GM21723 (cell line): ENCODE measurements around the gene LILRB5.
"Not testable (repeated sequence)": the region's sequence is repeated elsewhere in the genome, so short reads cannot be mapped to it uniquely, and the experiment has no call there.

ENCODE experiments used
- ATAC-seq: cut with Tn5 transposase; IDR thresholded peaks from one replicate; pipeline ENCODE4 v1.9.1; 2021; ENCODE audit warnings: mild to moderate bottlenecking, moderate library complexity; ENCODE audit not compliant: unreplicated experiment

Gene LILRB5

DNA sequence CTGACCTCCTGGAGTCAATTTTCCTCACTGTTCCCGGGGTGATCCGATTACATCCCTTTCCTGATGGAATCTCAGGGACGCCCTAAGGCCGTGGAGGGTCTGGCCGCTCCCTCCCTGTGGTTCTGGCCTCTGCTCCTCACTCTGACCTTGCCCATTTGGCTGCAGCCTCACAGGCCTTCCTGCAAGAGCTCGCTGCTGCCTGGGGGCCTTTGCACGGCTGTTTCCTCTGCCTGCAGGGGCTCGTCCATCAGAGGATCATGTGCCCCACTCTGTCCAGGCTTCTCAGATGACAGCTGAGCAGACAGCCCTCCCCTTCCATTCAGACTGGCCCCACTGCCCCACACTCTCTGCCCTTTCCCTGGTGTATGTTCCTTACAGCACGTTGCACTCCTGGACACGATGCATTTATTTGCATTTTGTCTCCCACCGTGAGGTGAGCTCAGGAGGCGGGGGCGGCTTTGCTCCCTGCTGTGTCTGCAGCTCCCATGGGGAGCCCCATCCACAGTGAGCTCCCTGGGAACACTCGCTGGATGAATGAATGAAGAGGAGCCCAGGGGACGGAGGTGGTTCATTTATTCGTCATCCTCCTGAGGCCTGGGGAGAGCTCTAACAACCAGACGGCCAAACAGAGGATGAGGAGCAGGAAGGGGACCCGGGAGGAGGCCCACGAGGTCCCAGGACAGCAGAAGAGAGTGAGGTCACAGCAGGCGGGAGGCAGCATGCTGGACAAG, 39.4 kb downstream of the LILRB5 start:
- ATAC-seq, result not testable (repeated sequence)

DNA sequence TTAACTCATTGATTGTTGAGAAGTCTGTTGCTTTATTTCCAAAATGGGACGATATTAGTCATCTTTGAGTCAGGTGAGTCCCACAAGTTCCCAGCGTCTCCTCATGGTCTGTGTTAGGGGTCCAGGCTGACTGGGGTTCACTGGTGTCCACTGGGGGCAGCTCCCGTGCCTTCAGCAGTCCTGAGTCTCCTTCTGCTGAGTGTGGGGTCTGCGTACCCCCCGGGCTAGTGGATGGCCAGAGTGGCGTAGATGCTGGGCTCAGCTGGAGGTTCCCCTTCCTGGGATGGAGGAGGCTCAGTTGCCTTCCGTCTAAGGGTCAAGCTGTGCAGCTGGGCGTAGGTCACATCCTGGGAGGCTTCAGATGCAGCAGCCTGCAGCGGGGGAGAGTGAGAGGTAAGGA, 40.2 kb downstream of the LILRB5 start:
- ATAC-seq, result no peak

DNA sequence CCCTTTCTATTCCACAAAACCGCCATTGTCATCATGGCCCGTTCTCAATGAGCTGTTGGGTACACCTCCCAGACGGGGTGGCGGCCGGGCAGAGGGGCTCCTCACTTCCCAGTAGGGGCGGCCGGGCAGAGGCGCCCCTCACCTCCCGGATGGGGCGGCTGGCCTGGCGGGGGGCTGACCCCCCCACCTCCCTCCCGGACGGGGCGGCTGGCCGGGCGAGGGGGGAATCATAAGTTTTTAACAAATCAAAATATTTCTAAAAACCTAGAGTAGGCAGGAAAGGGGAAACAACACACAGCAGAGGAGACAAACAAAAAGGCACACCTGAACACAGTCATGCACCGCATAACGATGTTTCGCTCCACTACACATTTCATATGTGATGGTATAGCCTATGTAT, 42.3 kb downstream of the LILRB5 start:
- ATAC-seq, result not testable (repeated sequence)

DNA sequence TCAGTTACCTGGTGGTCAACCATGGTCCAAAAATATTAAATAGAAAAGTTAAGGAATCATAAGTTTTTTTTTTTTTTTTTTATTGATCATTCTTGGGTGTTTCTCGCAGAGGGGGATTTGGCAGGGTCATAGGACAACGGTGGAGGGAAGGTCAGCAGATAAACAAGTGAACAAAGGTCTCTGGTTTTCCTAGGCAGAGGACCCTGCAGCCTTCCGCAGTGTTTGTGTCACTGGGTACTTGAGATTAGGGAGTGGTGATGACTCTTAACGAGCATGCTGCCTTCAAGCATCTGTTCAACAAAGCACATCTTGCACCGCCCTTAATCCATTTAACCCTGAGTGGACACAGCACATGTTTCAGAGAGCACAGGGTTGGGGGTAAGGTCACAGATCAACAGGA, 42.9 kb downstream of the LILRB5 start:
- ATAC-seq, result not testable (repeated sequence)

DNA sequence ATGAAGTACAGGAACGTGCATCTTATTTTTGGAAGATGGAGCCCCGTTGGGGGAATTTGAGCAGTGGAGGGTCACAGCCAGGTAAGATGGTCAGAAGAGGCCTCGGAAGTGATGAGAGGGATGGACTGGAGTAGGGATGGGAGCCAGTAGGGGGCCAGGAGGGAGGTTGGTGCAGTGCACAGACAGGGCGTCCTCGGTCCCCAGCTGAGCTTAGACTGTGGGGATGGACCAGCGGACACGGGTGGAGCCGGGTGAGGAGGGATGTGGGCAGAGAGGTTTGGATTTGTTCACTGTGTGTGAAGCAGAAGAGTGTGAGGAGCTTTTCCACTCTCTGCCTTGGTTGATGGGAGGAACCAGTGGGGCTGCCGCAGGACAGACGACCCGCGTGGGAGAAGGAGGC, 45.8 kb downstream of the LILRB5 start:
- no peak for ATAC-seq

DNA sequence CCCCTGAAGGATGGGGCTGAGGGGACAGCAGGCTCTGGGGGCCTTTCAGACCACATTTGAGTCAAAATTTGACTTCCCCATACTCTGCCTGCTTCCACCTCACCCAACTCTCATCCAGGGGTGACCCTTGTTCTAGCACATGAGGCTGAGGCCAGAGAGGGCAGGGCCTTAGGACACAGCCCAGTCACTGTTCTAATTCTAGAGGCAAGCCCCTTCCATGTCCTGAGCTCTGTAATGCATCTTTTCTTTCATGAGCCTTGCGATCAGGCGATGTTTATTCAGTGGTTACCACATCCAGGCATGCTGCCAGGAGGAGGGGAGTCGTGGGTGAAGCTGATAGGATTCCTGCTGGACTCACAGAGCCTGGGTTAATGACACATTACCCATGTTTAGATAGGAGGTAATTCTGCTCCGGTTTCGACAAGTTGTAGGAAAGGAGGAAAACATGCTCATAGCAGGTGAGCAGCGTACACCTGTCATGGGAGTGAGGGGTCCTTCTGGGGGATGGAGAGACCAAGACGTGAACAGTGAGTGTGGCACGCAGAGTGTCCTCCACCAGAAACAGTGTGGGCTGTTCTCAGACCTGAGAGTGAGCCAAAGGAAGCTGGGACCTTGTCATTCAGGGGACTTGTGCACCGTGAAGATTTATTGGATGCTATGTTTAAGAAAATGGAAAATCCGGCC, 47.1 kb downstream of the LILRB5 start:
- no peak for ATAC-seq

DNA sequence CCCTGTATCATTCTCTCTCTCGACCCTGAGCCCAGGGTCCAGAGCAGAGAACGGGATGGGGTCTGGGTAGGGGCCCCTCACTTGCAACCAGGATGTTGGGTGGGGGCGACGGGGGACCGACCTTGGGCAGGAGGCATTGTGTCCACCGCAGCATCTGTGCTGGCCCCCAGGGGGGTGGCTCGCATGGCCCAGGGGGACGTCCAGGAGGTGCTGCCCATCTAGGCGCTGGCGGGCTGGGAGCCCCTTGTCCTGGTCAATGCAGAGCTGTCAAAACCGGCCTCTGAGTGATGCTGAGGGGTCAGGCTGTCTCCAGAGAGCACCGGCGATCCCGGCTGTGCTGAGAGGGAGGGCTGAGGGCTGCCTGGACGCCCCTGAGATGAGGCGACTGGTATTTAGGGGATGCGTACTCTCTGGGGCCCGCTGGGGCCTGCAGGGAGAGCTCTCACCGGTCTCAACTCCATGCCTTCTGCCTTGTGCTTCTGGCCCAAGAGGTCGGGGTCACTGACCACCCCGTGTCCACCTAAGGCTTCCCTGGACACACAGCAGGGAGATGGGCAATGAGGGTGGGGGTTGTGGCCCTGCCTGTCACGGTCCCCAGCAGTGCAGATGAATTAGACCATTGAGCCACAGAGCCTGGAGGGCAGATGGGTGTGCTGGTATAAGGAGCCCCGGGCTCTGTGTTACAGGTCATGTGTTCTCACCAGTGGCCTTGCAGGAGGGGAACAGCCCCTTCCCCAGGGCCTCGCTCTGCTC, 47.8 kb downstream of the LILRB5 start:
- no peak for ATAC-seq

DNA sequence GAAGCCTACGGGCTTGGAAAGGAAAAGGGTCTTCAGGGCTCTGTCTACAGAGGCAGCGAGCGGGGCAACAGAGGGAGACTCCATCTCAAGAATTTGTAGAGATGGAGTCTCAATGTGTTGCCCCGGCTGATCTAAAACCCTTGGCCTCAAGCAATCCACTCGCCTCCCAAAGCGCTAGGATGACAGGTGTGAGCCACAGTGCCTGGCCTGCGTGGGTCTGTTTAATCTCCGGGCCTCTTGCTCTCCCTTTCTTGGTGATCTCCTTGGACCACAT, 48.4 kb downstream of the LILRB5 start:
- ATAC-seq, result no peak

DNA sequence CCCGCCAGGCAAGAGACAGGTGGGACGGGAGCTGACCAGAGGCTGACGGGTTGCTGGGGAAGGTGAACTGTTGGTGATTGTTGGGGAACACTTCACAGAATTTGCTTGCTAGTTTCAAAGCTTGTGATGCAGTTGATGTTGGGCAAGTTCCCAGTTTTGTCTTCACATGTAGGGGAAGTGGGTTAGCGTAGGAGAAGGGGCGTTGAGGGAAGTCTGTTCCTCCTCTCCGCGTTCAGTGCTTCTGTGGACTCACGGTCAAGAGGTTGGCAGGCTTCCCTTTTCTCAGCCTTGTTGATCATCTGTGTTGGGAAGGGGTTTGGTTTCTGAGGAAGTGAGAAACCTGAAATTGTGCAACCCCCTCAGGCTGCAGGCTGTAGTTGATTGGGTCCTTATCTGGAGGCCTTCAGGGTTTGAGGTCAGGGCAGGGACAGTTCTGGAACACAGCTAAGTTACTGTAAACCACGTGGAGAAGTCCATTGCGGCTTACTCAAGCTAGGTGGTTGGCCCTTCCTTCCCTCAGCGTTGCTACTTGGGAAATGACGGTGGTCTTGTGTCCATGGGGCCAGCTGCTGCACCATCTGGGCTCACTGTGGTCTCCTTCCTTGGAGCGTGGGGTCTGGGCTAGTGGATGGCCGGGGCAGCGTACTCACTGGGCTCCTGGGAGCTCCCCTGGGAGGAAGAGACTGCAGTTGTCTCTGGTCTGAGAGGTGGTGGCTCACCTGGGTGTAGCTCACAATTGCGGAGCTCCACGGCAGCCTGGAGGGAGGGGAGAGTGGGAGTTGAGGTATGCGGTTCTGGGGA, 48.9 kb downstream of the LILRB5 start:
- ATAC-seq, result no peak

DNA sequence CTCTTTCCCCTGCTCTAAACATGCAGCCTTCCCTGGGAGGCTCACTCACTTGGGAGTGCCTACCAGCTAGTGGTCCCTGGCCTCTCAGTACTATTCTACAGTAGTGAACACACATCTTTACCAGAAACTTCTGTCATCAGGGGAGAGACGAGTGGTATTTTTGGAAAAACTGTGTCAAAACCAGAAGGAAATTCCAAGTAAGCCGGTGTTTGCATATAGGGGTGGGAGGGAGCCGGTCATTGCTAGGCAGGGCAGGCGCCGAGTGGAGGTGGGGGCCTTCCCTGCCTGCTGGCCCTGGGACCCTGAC, 49.4 kb downstream of the LILRB5 start:
- ATAC-seq, result no peak

DNA sequence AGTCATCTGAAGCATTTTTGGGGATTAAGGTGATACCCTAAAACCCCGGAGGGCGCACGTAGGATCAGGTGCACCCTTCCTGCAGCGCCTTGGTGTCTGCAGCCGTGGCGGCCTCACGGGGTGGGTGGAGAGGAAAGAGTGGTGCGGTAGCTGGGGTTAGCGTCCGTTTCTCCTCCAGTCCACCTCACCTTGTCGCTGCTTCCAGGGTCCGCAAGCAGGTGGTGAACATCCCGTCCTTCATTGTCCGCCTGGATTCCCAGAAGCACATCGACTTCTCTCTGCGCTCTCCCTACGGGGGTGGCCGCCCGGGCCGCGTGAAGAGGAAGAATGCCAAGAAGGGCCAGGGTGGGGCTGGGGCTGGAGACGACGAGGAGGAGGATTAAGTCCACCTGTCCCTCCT, 49.9 kb downstream of the LILRB5 start:
- not testable (repeated sequence) for ATAC-seq

DNA sequence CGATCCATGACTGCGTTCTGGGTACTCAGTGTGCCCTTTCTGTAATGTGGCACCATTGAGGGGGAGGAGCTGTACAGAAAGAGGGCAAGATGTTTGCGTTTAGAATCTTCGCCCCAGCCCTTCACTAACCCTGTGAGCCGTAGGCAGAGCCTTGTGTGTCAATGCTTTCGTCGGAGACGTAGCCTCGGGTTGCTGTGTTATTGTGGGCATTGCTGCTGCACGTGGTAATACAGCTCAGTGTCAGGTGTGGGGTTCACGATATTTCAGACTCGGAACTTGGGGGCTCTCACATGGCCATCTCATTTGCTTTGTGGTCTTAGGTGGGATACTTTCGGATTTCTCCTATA, 50.3 kb downstream of the LILRB5 start:
- no peak for ATAC-seq

DNA sequence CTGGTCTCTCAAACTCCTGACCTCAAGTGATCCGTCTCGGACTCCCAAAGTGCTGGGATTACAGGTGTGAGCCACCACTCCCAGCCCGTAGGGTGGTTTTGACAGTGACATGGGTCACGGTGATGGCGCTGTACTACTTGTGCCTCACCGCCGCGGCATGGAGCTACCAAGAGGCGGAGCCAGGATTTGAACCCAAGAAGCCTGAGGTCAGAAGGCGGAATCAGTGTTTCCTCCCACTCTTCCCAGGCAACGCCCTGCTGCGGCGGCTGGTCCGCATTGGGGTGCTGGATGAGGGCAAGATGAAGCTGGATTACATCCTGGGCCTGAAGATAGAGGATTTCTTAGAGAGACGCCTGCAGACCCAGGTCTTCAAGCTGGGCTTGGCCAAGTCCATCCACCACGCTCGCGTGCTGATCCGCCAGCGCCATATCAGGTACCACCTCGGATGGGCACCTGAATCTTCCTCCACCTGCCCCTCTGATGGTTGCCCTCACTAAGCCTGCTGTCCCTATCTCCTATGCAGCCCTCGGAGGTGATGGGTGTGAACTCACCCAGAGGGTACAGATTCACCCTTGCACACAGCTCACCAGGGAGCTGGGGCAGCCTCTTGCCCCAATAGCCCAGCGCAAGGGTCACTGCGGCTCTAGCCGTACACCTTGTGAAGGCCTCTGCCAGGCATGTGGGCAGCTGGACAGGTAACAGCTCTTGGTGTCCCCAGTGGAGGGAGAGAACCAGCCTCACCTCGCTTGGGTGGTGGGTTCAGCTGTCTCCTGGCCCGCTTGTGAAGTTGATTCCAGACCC, 50.8 kb downstream of the LILRB5 start:
- ATAC-seq, result no peak

DNA sequence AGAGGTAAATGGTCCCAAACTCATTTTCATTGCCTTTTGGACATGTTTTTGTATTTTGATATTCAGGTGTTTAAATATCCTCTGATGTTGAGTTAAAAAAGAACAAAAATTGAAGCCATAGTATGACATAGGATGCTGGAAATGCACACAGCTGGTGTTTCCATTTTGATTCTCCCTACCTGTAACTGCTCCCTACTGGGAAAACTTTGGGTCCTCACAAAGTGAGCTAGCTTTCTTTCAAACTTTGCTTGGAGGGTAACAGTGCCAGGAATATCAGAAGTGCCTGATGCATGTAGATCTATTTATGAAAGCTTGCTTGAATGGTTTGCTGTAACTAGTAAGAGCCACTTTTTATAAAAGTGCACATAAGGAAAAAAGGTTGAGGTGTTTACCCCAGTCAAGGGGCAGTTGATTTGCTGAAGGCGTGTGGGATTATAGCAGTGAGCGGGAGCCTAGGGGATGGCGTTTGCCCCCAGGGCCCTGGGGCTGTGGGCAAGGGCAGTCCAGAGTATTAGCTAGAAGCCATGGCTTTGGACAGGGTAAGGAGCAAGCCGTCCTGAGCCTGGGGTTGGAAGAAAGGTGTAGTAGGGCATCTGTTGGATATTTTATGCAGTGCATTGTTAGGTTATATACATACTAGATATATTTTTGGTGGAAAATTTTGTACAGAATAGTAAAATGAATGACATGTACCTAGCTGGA, 52.2 kb downstream of the LILRB5 start:
- no peak for ATAC-seq

DNA sequence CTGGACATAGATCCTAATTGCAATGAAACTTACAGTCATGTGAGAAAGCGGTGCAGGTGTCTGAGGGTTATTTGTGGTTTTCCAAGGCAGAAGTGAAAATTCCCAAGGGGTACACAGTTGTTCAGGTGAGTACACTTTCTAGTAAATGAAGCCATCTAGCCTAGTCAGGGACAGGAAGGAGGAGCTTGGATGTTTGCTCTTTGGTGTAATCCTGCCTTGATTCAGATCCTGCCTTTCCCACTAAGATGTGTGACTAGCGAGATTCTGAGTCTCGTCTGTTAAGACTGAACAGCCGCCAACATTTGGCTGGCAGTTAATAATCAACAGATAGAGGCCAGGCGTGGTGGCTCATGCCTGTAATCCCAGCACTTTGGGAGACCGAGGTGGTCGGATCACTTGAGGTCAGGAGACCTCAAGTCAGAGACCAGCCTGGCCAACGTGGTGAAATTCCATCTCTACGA, 53.9 kb downstream of the LILRB5 start:
- no peak for ATAC-seq

DNA sequence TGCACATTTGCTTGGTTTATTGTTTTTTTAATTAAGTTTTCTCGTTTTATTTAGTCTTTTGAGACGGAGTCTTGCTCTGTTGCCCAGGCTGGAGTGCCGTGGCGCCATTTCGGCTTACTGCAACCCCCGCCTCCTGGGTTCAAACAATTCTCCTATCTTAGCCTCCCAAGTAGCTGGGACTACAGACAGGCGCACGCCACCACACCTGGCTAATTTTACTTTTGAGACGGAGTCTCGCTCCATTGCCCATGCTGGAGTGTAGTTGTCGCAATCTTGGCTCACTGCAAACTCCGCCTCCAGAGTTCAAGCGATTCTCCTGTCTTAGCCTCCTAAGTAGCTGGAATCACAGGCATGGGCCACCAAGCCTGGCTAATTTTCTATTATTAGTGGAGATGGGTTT, 55.1 kb downstream of the LILRB5 start:
- no peak for ATAC-seq

DNA sequence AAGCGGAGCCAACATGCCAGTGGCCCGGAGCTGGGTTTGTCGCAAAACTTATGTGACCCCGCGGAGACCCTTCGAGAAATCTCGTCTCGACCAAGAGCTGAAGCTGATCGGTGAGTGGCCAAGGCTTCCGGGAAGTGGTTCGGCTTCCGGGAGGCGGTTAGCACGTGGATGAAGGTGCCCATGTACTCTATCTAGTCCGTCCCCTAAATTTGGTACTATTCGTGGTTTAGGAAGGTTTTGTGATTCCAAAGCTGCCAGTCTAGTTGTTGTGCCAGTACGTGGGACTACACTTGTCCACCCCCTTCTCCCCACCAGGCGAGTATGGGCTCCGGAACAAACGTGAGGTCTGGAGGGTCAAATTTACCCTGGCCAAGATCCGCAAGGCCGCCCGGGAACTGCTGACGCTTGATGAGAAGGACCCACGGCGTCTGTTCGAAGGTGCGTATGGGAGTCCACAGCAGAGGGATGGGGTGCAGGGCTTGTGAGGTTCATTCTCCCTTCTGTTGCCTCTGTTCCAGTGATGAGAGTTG, 55.8 kb downstream of the LILRB5 start:
- ATAC-seq, result no peak
